Loucy (cell line): ENCODE results near the gene SULT2B1.

Experiments used
- CTCF ChIP-seq: fragments of 200-600 bp; sonication (generic); conservative IDR thresholded peaks from 2 replicates; pipeline ENCODE4 v1.5.1; 2014; ENCODE audit warnings: mild to moderate bottlenecking, antibody characterized with exemption, low read length
- EZH2phosphoT487 ChIP-seq: fragments of 200-600 bp; IDR thresholded peaks from 2 replicates; pipeline ENCODE4 v1.6.1; 2018; ENCODE audit warnings: antibody characterized with exemption, mild to moderate bottlenecking, moderate library complexity, borderline replicate concordance

- TF ChIP-seq CTCF (no peak), EZH2phosphoT487 (no peak)
These were observed 40.0 kb upstream of the SULT2B1 start, which contains the start of gene LMTK3 for GRCh38 chr19:48511800-48512503.
